Kidney tubule cell (primary cell): ENCODE data around the gene GPSM3.
"Not testable (repeated sequence)": the region's sequence is repeated elsewhere in the genome, so short reads cannot be mapped to it uniquely, and the experiment has no call there.

ENCODE experiments used
- DNase-seq: peaks from one replicate; pipeline ENCODE4 v3.0.0-alpha.2; 2018; ENCODE audit warnings: low spot score

GPSM3 gene

GRCh38 chr6:32187009-32187709 lies 5.3 kb downstream of the GPSM3 start:
- no peak for DNase-seq

DNA sequence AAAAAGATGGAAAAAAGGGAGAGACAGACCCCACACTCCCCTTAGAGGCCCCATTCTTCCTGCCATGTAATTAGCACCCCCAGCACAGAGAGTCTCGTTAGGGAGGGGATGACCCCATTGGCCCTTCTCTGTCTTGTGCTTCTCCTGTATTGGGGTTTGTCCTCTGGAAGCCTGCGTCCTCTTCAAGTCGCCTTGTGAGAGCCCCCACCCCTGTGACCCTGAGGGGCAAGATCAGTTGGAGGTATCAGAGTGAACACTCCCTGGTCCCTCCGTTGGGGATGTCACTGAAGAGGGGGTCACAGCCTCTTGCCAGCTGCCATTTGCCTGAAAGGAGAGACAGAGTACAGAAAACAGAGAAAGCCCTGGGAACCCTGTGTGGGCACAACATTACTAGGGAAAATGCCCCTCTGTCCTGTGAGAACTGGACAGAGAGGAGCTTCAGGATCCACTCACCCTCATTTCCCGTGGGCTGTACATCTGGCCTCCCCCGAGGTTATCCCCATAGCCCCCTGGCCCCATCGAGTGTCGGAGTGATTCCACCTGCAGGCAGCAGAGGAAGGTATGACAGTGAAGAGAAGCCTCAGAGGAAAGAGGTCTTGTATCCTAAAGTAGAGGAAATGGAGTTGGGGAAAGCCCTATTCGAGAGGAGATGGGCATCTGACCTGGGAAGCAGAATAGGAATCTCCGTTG lies 6.1 kb downstream of the GPSM3 start:
- not testable (repeated sequence) for DNase-seq

- peak; percentile 92 for DNase-seq
Measured at GRCh38 chr6:32185681-32186131, 6.7 kb downstream of the GPSM3 start.

- DNase-seq: no peak
Measured at GRCh38 chr6:32184084-32184640, 8.3 kb downstream of the GPSM3 start, which contains the start of gene AGER. AGER (minus strand) TSS chr6:32184253; CDS start chr6:32184222, 31 bp downstream.

- no peak for DNase-seq
Measured at GRCh38 chr6:32183483-32184083, 8.9 kb downstream of the GPSM3 start.

DNA sequence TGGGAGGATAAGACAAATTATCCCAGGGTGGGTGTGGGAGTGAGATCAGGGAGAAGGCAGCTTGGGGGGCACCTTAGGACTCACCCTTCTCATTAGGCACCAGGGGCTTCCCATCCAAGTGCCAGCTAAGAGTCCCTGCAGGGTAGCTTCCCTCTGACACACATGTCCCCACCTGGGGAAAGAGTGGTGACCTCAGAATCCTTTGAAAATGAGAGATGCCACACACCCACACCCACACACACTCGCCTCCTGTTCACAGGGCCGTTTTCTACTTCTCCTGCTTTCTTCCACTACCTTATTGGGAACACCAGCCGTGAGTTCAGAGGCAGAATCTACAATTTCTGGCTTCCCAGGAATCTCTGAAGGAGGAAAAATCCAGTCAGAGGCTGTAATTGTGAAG lies 9.4 kb downstream of the GPSM3 start:
- no peak for DNase-seq

GRCh38 chr6:32182555-32182981 lies 9.9 kb downstream of the GPSM3 start:
- DNase-seq: no peak

- DNase-seq: no peak
Measured at GRCh38 chr6:32181915-32182529, 10.4 kb downstream of the GPSM3 start.

DNA sequence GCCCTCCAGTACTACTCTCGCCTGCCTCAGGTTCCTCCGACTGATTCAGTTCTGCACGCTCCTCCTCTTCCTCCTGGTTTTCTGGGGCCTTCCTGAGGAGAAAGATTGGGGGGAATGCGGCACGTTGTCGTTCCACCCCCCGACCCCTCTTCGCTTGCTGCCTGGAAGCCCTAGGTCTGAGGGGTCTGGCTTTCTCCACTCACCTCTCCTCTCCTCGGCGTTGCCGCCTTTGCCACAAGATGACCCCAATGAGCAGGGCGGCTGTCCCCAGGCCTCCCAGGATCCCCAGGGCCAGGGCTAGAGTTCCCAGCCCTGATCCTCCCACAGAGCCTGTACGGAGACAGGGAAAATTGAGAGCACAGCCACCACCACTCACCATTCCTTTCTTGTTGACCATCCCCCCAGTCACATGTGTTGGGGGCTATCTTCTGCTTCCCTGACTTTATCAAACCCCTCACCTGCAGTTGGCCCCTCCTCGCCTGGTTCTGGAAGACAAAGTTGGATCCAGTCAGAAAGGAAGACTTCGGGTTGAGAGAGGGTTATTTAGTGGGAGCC lies 11.2 kb downstream of the GPSM3 start:
- DNase-seq: no peak

- no peak for DNase-seq
Measured at GRCh38 chr6:32179766-32180405, 12.6 kb downstream of the GPSM3 start.

GRCh38 chr6:32178547-32179440 lies 13.6 kb downstream of the GPSM3 start:
- peak; percentile 27 for DNase-seq

GRCh38 chr6:32177788-32178546 lies 14.5 kb downstream of the GPSM3 start, which contains the start of gene RNF5:
RNF5 (plus strand) TSS chr6:32178405; CDS start chr6:32178512, 107 bp downstream.
- peak; percentile 100 for DNase-seq

DNA sequence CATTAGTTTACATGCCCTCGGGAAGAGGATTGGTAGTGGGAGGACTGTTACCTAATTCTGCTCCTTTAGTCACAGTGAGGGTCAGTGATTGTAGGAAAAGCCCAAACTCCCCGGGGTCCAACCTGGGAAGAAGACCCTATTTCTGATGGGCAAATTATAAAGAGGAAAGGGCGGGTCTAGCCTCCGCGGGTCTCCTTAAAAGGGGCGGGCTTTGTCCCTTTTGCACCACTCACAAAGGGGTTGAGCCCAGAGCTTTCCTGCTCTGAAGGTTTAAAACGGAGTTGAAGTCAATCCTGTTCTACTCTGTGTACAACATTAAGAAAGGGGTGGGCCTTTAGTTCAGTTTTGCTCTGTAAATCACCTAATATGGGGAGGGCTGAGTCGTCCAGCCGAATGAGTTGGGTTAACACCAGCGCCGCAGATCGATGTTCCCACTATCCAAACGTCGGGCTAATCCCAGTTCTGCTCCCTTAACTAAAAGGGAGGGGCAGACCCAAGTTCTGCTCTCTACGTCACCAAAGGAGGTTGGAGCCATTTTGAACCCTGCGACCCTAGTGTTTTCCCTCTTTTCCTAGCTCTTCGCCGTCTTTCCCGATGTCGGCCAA lies 15.2 kb downstream of the GPSM3 start:
- DNase-seq: peak; percentile 62

GRCh38 chr6:32176476-32177182 lies 15.8 kb downstream of the GPSM3 start:
- no peak for DNase-seq

GRCh38 chr6:32175711-32176475 lies 16.6 kb downstream of the GPSM3 start, which contains the start of gene AGPAT1:
AGPAT1 (minus strand) TSS chr6:32176084; CDS start chr6:32171496, 4,588 bp downstream.
- DNase-seq: peak; percentile 94

DNA sequence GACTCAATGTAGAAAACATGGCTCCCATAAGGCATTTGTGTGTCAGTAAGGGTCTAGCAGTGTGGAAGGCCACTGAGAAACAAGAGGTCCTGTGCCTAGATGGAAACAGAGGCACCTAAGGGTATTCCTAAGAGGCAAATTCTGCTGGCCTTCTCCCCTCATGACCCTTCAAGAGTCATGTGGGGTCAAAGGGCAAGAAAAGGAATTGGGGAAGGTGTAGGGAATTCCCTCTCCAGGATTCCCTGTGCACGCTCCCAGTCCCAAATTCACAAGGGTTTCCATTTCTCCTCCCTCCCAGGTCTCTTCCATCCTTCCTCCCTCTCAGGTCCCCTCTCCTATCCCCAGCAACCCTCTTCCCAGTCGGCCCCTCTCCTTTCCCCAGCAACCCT lies 17.1 kb downstream of the GPSM3 start:
- DNase-seq: no peak

DNA sequence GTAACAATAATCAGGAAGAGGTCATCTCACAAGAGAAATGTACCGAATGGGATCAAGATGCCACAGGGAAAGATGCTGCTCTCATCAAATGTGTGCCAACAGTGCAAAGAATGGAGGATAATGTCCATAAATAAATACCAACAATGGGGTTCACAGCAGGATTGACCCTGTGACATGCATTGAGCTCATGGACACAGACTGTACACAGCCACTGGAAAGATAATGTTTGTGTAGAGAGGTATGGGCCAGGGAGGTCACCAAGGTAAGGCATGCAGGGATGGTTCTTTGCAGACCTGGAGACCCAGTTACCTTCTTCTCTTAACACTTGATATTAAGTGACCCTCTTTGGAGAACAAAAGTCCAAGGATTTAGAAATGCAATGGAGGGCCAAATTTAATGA lies 18.0 kb downstream of the GPSM3 start:
- no peak for DNase-seq
